SK-N-SH (cell line): ENCODE measurements around the gene RGL1. TPM values are rescaled to one million over a fixed set of nuclear protein-coding genes. Genes with fewer than 3 reads are reported as not detected.

Experiments
- CTCF ChIA-PET: fragments of 300-600, 350-600 bp; formaldehyde crosslinking; extraction: SDS; loops from one replicate; lab custom pipeline; 2021; lab: Yijun Ruan, JAX
- POLR2A ChIA-PET: fragments of 350-600 bp; sonication (Branson Sonifier 250); formaldehyde crosslinking; extraction: SDS; loops from one replicate; lab custom pipeline; 2020; ENCODE audit warnings: antibody characterized with exemption, inconsistent platforms; lab: Yijun Ruan, JAX
- DNase-seq: peaks from one replicate; pipeline ENCODE4 v3.0.0; 2012
- H2AFZ ChIP-seq: fragments of 200-600 bp; sonication (generic); 2 replicates; pipeline ENCODE4 v1.8.1; 2016; ENCODE audit warnings: antibody characterized with exemption, mild to moderate bottlenecking, low read depth
- H3F3A ChIP-seq: fragments of 200-600 bp; sonication (generic); replicated peaks from 2 replicates; pipeline ENCODE3; 2016; ENCODE audit warnings: antibody characterized with exemption, mild to moderate bottlenecking; ENCODE audit not compliant: insufficient read depth
- H3K27ac ChIP-seq, 2 experiments: fragments of 200-500 bp in 1 of 2; fragments of 200-600 bp in 1 of 2; sonication (Bioruptor generic) in 1 of 2; sonication (generic), shearing (Covaris generic) in 1 of 2; 2 replicates each; pipeline versions ENCODE4 v1.5.1 to v1.6.1; 2014 to 2016; ENCODE audit warnings: low read depth in 2 of 2, inconsistent platforms in 1 of 2, low read length in 1 of 2, mild to moderate bottlenecking in 1 of 2, mixed read lengths in 1 of 2
- H3K27me3 ChIP-seq: fragments of 200-600 bp; sonication (generic), shearing (Covaris generic); 2 replicates; pipeline ENCODE4 v1.6.1; 2016; ENCODE audit warnings: mixed run types; ENCODE audit not compliant: insufficient read depth
- H3K36me3 ChIP-seq, 2 experiments: fragments of 200-500 bp in 1 of 2; fragments of 200-600 bp in 1 of 2; sonication (Bioruptor generic) in 1 of 2; sonication (generic) in 1 of 2; replicated peaks in 1 of 2; 2 replicates each; pipeline versions ENCODE3 to v1.5.1; 2014 to 2016; ENCODE audit warnings: low read length in 1 of 2, mild to moderate bottlenecking in 1 of 2; ENCODE audit not compliant: insufficient read depth in 2 of 2, control insufficient read depth in 1 of 2
- H3K4me1 ChIP-seq, 2 experiments: fragments of 200-500 bp in 1 of 2; fragments of 200-600 bp in 1 of 2; sonication (Bioruptor generic) in 1 of 2; sonication (generic), shearing (Covaris generic) in 1 of 2; 2 replicates each; pipeline versions ENCODE4 v1.5.1 to v1.6.1; 2014 to 2016; ENCODE audit warnings: low read depth in 1 of 2, low read length in 1 of 2, mixed run types in 1 of 2; ENCODE audit not compliant: insufficient read depth in 2 of 2, control insufficient read depth in 1 of 2
- H3K4me2 ChIP-seq: fragments of 200-600 bp; sonication (generic), shearing (Covaris generic); 2 replicates; pipeline ENCODE4 v1.6.1; 2017; ENCODE audit warnings: mixed run types
- H3K4me3 ChIP-seq, 2 experiments: fragments of 200-500 bp in 1 of 2; fragments of 200-600 bp in 1 of 2; sonication (Bioruptor generic) in 1 of 2; sonication (generic), shearing (Covaris generic) in 1 of 2; 2 replicates each; pipeline versions ENCODE4 v1.5.1 to v1.8.1; 2014 to 2016; ENCODE audit warnings: low read depth in 2 of 2, inconsistent platforms in 1 of 2, low read length in 1 of 2, mild to moderate bottlenecking in 1 of 2, mixed read lengths in 1 of 2, moderate library complexity in 1 of 2
- H3K79me2 ChIP-seq: fragments of 200-600 bp; sonication (generic); 2 replicates; pipeline ENCODE4 v1.8.1; 2017; ENCODE audit warnings: mild to moderate bottlenecking; ENCODE audit not compliant: insufficient read depth
- H3K9ac ChIP-seq: fragments of 200-600 bp; sonication (generic); 2 replicates; pipeline ENCODE4 v1.6.1; 2017; ENCODE audit warnings: mixed run types
- H3K9me2 ChIP-seq: fragments of 200-600 bp; sonication (generic); 2 replicates; pipeline ENCODE4 v1.6.1; 2017; ENCODE audit warnings: mixed run types
- H3K9me3 ChIP-seq: fragments of 200-600 bp; sonication (generic); 2 replicates; pipeline ENCODE4 v1.6.1; 2017; ENCODE audit warnings: mixed run types, mild to moderate bottlenecking, moderate library complexity
- H4K20me1 ChIP-seq: fragments of 200-600 bp; sonication (generic); 2 replicates; pipeline ENCODE4 v1.6.1; 2017; ENCODE audit warnings: mild to moderate bottlenecking, mixed run types; ENCODE audit not compliant: insufficient read depth
- FOXJ3 ChIP-seq: sonication (generic); formaldehyde crosslinking; IDR thresholded peaks from 2 replicates; pipeline ENCODE4 v1.5.1; 2020; ENCODE audit warnings: mild to moderate bottlenecking, missing genetic modification reagents
- FOXM1 ChIP-seq: IDR thresholded peaks from 2 replicates; pipeline ENCODE4 v1.4.0; 2012; ENCODE audit warnings: low read depth, mild to moderate bottlenecking
- GABPA ChIP-seq: IDR thresholded peaks from 2 replicates; pipeline ENCODE4 v1.4.0; 2012; ENCODE audit warnings: low read depth, mild to moderate bottlenecking
- GATA2 ChIP-seq: sonication (generic); formaldehyde crosslinking; IDR thresholded peaks from 2 replicates; pipeline ENCODE4 v1.5.0; 2020; ENCODE audit warnings: mild to moderate bottlenecking, missing genetic modification reagents
- JUND ChIP-seq: IDR thresholded peaks from 2 replicates; pipeline ENCODE4 v1.4.0; 2012
- MEF2A ChIP-seq: IDR thresholded peaks from 2 replicates; pipeline ENCODE4 v1.4.0; 2012; ENCODE audit warnings: low read depth, borderline replicate concordance
- MXI1 ChIP-seq: IDR thresholded peaks from 2 replicates; pipeline ENCODE4 v1.6.1; 2012; ENCODE audit warnings: mild to moderate bottlenecking, low read depth, low read length, improper control_type of control experiment
- NFIC ChIP-seq: IDR thresholded peaks from 2 replicates; pipeline ENCODE4 v1.4.0; 2012; ENCODE audit warnings: borderline replicate concordance
- NRF1 ChIP-seq: IDR thresholded peaks from 2 replicates; pipeline ENCODE4 v1.6.1; 2012; ENCODE audit warnings: low read depth, mild to moderate bottlenecking, low read length
- POLR2AphosphoS5 ChIP-seq: IDR thresholded peaks from 2 replicates; pipeline ENCODE4 v1.6.1; 2012; ENCODE audit warnings: low read depth, low read length
- SIN3A ChIP-seq: IDR thresholded peaks from 2 replicates; pipeline ENCODE4 v1.6.1; 2012; ENCODE audit warnings: low read depth, mild to moderate bottlenecking, low read length, moderate library complexity, borderline replicate concordance
- TAF1 ChIP-seq: IDR thresholded peaks from 2 replicates; pipeline ENCODE4 v1.6.1; 2012; ENCODE audit warnings: low read depth, mild to moderate bottlenecking, low read length, moderate library complexity, borderline replicate concordance
- TEAD4 ChIP-seq: IDR thresholded peaks from 2 replicates; pipeline ENCODE4 v1.4.0; 2012; ENCODE audit warnings: mild to moderate bottlenecking, borderline replicate concordance; ENCODE audit not compliant: insufficient read depth
- WGBS: methylation state at CpG from one replicate; pipeline ENCODE4 v1.1.6; 2017; ENCODE audit warnings: low lambda C conversion rate; 5-methylcytosine and 5-hydroxymethylcytosine counted together
- polyA plus RNA-seq, 3 experiments: library from polyadenylated mRNA; depleted of rRNA; stranded (reverse); fragments of >200 nt; gene quantifications; 2 replicates each; pipeline ENCODE4 v1.2.3, GENCODE V29; 2012
- TF ChIP-seq, protein P1 (sequence below): fragments of 150-350 bp; IDR thresholded peaks from 2 replicates; pipeline ENCODE4 v1.6.1; 2016; ENCODE audit warnings: mild to moderate bottlenecking, low read depth, low read length
- TF ChIP-seq, protein P2 (sequence below): fragments of 150-350 bp; IDR thresholded peaks from 2 replicates; pipeline ENCODE4 v1.6.1; 2017; ENCODE audit warnings: antibody characterized with exemption, low read length, low read depth, borderline replicate concordance
- TF ChIP-seq, protein P3 (sequence below): IDR thresholded peaks from 2 replicates; pipeline ENCODE4 v1.6.1; 2012; ENCODE audit warnings: mild to moderate bottlenecking, low read depth, low read length, moderate library complexity
- TF ChIP-seq, protein P4 (sequence below): fragments of 200-600 bp; sonication (generic); IDR thresholded peaks from 2 replicates; pipeline ENCODE4 v1.6.1; 2017; ENCODE audit warnings: antibody characterized with exemption, mild to moderate bottlenecking, moderate library complexity

The RGL1 gene
- polyA plus RNA-seq, 1 of the 3 experiments (the other 2 are of a cell fraction) = 8.3 TPM

DNA sequence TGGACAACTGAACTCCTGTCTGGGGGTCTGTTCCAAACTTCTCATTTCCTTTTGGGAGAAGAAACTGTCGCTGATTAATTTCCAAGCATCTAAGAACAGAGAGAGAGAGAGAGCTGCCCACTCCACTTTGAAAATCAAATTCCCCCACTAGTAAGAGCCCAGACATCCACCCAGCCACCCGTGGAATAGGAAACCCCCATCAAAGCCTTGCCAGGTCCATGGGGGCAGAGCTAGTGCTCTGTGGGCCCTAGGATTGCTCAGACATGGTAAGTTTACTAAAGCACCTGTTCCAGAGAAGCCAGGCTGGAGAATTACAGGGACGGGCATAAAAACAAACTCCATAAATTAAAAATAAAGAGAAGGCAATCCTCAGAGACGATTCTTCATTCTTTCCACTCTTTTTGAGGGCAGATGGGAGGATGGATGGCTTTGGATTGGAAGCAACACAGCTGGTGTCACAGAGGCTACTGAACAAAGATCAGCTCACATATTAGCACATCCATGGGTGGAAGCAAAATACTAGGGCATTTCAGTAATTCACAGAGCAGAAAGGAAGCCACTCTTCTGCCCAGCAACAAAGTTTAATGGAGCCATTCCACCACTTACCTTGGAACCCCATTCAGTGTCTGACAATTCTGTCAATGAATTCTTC lies 128.7 kb downstream of the RGL1 start (continued):
- TF ChIP-seq, protein P1, sequence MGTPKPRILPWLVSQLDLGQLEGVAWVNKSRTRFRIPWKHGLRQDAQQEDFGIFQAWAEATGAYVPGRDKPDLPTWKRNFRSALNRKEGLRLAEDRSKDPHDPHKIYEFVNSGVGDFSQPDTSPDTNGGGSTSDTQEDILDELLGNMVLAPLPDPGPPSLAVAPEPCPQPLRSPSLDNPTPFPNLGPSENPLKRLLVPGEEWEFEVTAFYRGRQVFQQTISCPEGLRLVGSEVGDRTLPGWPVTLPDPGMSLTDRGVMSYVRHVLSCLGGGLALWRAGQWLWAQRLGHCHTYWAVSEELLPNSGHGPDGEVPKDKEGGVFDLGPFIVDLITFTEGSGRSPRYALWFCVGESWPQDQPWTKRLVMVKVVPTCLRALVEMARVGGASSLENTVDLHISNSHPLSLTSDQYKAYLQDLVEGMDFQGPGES = no peak
- TF ChIP-seq, protein P2, sequence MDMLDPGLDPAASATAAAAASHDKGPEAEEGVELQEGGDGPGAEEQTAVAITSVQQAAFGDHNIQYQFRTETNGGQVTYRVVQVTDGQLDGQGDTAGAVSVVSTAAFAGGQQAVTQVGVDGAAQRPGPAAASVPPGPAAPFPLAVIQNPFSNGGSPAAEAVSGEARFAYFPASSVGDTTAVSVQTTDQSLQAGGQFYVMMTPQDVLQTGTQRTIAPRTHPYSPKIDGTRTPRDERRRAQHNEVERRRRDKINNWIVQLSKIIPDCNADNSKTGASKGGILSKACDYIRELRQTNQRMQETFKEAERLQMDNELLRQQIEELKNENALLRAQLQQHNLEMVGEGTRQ = no peak
- TF ChIP-seq, protein P3, sequence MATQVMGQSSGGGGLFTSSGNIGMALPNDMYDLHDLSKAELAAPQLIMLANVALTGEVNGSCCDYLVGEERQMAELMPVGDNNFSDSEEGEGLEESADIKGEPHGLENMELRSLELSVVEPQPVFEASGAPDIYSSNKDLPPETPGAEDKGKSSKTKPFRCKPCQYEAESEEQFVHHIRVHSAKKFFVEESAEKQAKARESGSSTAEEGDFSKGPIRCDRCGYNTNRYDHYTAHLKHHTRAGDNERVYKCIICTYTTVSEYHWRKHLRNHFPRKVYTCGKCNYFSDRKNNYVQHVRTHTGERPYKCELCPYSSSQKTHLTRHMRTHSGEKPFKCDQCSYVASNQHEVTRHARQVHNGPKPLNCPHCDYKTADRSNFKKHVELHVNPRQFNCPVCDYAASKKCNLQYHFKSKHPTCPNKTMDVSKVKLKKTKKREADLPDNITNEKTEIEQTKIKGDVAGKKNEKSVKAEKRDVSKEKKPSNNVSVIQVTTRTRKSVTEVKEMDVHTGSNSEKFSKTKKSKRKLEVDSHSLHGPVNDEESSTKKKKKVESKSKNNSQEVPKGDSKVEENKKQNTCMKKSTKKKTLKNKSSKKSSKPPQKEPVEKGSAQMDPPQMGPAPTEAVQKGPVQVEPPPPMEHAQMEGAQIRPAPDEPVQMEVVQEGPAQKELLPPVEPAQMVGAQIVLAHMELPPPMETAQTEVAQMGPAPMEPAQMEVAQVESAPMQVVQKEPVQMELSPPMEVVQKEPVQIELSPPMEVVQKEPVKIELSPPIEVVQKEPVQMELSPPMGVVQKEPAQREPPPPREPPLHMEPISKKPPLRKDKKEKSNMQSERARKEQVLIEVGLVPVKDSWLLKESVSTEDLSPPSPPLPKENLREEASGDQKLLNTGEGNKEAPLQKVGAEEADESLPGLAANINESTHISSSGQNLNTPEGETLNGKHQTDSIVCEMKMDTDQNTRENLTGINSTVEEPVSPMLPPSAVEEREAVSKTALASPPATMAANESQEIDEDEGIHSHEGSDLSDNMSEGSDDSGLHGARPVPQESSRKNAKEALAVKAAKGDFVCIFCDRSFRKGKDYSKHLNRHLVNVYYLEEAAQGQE = no peak
- no peak for TF ChIP-seq FOXM1
- TF ChIP-seq JUND = no peak
- TF ChIP-seq, protein P4, sequence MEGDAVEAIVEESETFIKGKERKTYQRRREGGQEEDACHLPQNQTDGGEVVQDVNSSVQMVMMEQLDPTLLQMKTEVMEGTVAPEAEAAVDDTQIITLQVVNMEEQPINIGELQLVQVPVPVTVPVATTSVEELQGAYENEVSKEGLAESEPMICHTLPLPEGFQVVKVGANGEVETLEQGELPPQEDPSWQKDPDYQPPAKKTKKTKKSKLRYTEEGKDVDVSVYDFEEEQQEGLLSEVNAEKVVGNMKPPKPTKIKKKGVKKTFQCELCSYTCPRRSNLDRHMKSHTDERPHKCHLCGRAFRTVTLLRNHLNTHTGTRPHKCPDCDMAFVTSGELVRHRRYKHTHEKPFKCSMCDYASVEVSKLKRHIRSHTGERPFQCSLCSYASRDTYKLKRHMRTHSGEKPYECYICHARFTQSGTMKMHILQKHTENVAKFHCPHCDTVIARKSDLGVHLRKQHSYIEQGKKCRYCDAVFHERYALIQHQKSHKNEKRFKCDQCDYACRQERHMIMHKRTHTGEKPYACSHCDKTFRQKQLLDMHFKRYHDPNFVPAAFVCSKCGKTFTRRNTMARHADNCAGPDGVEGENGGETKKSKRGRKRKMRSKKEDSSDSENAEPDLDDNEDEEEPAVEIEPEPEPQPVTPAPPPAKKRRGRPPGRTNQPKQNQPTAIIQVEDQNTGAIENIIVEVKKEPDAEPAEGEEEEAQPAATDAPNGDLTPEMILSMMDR = no peak
- TF ChIP-seq TAF1 = no peak
- no peak for TF ChIP-seq GATA2 (CRISPR knock-in tag)

DNA sequence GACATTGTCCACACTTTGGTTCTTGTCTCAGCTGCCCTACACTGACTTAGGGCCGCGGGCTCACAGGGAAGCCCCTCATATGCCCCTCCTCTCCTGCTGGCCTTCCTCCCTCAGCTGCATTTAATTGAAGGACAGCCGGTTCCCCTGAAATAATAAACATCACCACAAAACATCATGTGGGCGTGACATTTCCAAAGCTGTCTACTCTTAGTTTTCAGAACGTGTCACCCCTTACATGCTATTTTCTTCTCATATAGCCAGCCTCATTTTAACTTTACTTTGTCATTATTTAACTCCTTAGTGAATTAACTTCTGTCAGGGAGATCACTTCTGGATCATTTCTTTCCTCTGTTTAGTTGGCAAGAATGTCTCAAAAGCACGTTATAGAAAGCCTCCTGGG lies 129.4 kb downstream of the RGL1 start:
- no peak overlapping the region for H3K9ac ChIP-seq
- no peaks in the 10 kb centered on the region for H3K9me2 ChIP-seq
- CTCF ChIA-PET = interaction anchor here (2.0 kb wide), 1 partner anchor 18 kb away, joined by 9 read pairs; no protein-coding TSS in a partner anchor
- POLR2A ChIA-PET = no interaction called here
- H3K27me3 ChIP-seq = no peaks in the 10 kb centered on the region
- no peak overlapping the region for H3K4me3 ChIP-seq
- no peak overlapping the region for H2AFZ ChIP-seq
- TF ChIP-seq POLR2AphosphoS5 (no peak), MEF2A (no peak), FOXJ3 (CRISPR knock-in tag) (no peak), NFIC (no peak), TEAD4 (no peak), SIN3A (no peak), GATA2 (CRISPR knock-in tag) (no peak), GABPA (no peak), NRF1 (no peak), MXI1 (no peak)
- TF ChIP-seq, protein P1 = no peak
- TF ChIP-seq, protein P3 = no peak
- H3K9me3 ChIP-seq = no peaks in the 10 kb centered on the region
- H3K27ac ChIP-seq = no peak overlapping the region
- H3F3A ChIP-seq = no peaks in the 10 kb centered on the region
- DNase-seq = no peak
- H3K4me1 ChIP-seq = peaks cover 0 to 13% of the 10 kb centered on the region in 2 experiments; a peak in 2 of 4 replicates
- WGBS = 87% methylated on average over 6 of the region's 6 CpGs
- no peaks in the 10 kb centered on the region for H3K36me3 ChIP-seq
- H4K20me1 ChIP-seq = no peaks in the 10 kb centered on the region
- H3K4me2 ChIP-seq = no peak overlapping the region
- no peaks in the 10 kb centered on the region for H3K79me2 ChIP-seq
